IMR-90 (cell line): ENCODE results near the gene RFPL2. TPM values are rescaled to one million over a fixed set of nuclear protein-coding genes. Genes with fewer than 3 reads are reported as not detected.

Source experiments
- ATAC-seq: fragments of 200-7000 bp; cut with Tn5 transposase; 2 replicates; pipeline ENCODE4 v1.9.1; 2020; ENCODE audit warnings: low read depth, mild to moderate bottlenecking, moderate library complexity
- BruUV-seq: library from RNA; stranded (reverse); fragments of 400-500 nt; replicated peaks from 2 replicates; lab custom pipeline; 2021; lab: Mats Ljungman, UMichigan
- CTCF ChIA-PET: fragments of 300-600 bp; formaldehyde crosslinking; extraction: SDS; loops from one replicate; lab custom pipeline; 2021; ENCODE audit warnings: antibody characterized with exemption; lab: Yijun Ruan, JAX
- POLR2A ChIA-PET: fragments of 300-600 bp; sonication (Branson Sonifier 250); formaldehyde crosslinking; loops from one replicate; lab custom pipeline; 2022; ENCODE audit warnings: antibody characterized with exemption; ENCODE audit not compliant: unreplicated experiment; lab: Charles Lee
- DNase-seq: peaks from one replicate; pipeline ENCODE4 v3.0.0; 2013
- H2AFZ ChIP-seq: replicated peaks from 2 replicates; pipeline ENCODE3; 2013; ENCODE audit warnings: low read length, mild to moderate bottlenecking; ENCODE audit not compliant: poor library complexity
- H2AK5ac ChIP-seq: 2 replicates; pipeline ENCODE4 v1.6.1; 2013; ENCODE audit warnings: low read depth, low read length, inconsistent platforms
- H2AK9ac ChIP-seq: replicated peaks from 2 replicates; pipeline ENCODE3; 2013; ENCODE audit warnings: mild to moderate bottlenecking, low read depth, low read length, moderate library complexity; ENCODE audit not compliant: poor library complexity
- H2BK120ac ChIP-seq: 2 replicates; pipeline ENCODE4 v1.6.1; 2013; ENCODE audit warnings: low read depth, low read length, inconsistent platforms
- H2BK15ac ChIP-seq: 3 replicates; pipeline ENCODE4 v1.6.1; 2013; ENCODE audit warnings: low read depth, low read length, inconsistent platforms
- H2BK20ac ChIP-seq: 2 replicates; pipeline ENCODE4 v1.6.1; 2013; ENCODE audit warnings: low read depth, mild to moderate bottlenecking, inconsistent platforms, low read length, moderate library complexity
- H2BK5ac ChIP-seq: 2 replicates; pipeline ENCODE4 v1.6.1; 2013; ENCODE audit warnings: mild to moderate bottlenecking, low read depth, low read length, inconsistent platforms; ENCODE audit not compliant: poor library complexity, severe bottlenecking
- H3K14ac ChIP-seq: replicated peaks from 2 replicates; pipeline ENCODE4 v1.6.1; 2013; ENCODE audit warnings: low read depth, low read length, inconsistent platforms
- H3K18ac ChIP-seq: 2 replicates; pipeline ENCODE4 v1.6.1; 2013; ENCODE audit warnings: low read depth, low read length, control low read depth
- H3K23ac ChIP-seq: 2 replicates; pipeline ENCODE4 v1.6.1; 2013; ENCODE audit warnings: low read depth, low read length, inconsistent platforms
- H3K27ac ChIP-seq: 2 replicates; pipeline ENCODE4 v1.5.1; 2013; ENCODE audit warnings: mild to moderate bottlenecking, control low read depth, low read length; ENCODE audit not compliant: insufficient read depth
- H3K27me3 ChIP-seq: 2 replicates; pipeline ENCODE4 v1.6.1; 2013; ENCODE audit warnings: low read length; ENCODE audit not compliant: control insufficient read depth, insufficient read depth
- H3K36me3 ChIP-seq: 2 replicates; pipeline ENCODE4 v1.6.1; 2013; ENCODE audit warnings: low read length, mixed read lengths; ENCODE audit not compliant: control insufficient read depth, insufficient read depth
- H3K4ac ChIP-seq: 2 replicates; pipeline ENCODE4 v1.6.1; 2013; ENCODE audit warnings: low read depth, low read length, inconsistent platforms
- H3K4me1 ChIP-seq: 2 replicates; pipeline ENCODE4 v1.6.1; 2013; ENCODE audit warnings: low read length, mixed read lengths; ENCODE audit not compliant: control insufficient read depth, insufficient read depth
- H3K4me2 ChIP-seq: 2 replicates; pipeline ENCODE4 v1.6.1; 2013; ENCODE audit warnings: low read depth, mild to moderate bottlenecking, control low read depth, low read length, moderate library complexity
- H3K4me3 ChIP-seq: 2 replicates; pipeline ENCODE4 v1.5.1; 2013; ENCODE audit warnings: low read depth, mild to moderate bottlenecking, control low read depth, low read length, moderate library complexity; ENCODE audit not compliant: insufficient read depth
- H3K56ac ChIP-seq: 2 replicates; pipeline ENCODE4 v1.6.1; 2013; ENCODE audit warnings: low read length, inconsistent platforms; ENCODE audit not compliant: insufficient read depth; ENCODE audit errors: extremely low read depth
- H3K79me1 ChIP-seq, 2 experiments: 2 replicates each; pipeline ENCODE4 v1.6.1; 2013; ENCODE audit warnings: low read length in 2 of 2, inconsistent platforms in 1 of 2, low read depth in 1 of 2
- H3K9ac ChIP-seq: 2 replicates; pipeline ENCODE4 v1.6.1; 2013; ENCODE audit warnings: low read depth, low read length, control low read depth
- H3K9me1 ChIP-seq: 2 replicates; pipeline ENCODE4 v1.6.1; 2013; ENCODE audit warnings: low read length, inconsistent platforms; ENCODE audit not compliant: insufficient read depth
- H3K9me3 ChIP-seq: 2 replicates; pipeline ENCODE4 v1.6.1; 2013; ENCODE audit warnings: low read length; ENCODE audit not compliant: control insufficient read depth, insufficient read depth
- H4K20me1 ChIP-seq: 2 replicates; pipeline ENCODE4 v1.6.1; 2013; ENCODE audit warnings: low read length, inconsistent platforms; ENCODE audit not compliant: insufficient read depth
- H4K5ac ChIP-seq: 2 replicates; pipeline ENCODE4 v1.6.1; 2013; ENCODE audit warnings: mild to moderate bottlenecking, low read depth, low read length, control low read depth
- H4K8ac ChIP-seq, 2 experiments: 2 replicates each; pipeline ENCODE4 v1.6.1; 2013; ENCODE audit warnings: low read depth in 2 of 2, low read length in 2 of 2, control low read depth in 1 of 2, inconsistent platforms in 1 of 2
- H4K91ac ChIP-seq: 2 replicates; pipeline ENCODE4 v1.6.1; 2013; ENCODE audit warnings: low read depth, low read length, inconsistent platforms; ENCODE audit not compliant: insufficient read depth
- BHLHE40 ChIP-seq: fragments of 150-350 bp; IDR thresholded peaks from 2 replicates; pipeline ENCODE4 v1.6.1; 2016; ENCODE audit warnings: mild to moderate bottlenecking, low read depth, low read length
- CEBPB ChIP-seq: IDR thresholded peaks from 2 replicates; pipeline ENCODE4 v1.6.1; 2012; ENCODE audit warnings: low read depth, low read length, improper control_type of control experiment
- CHD1 ChIP-seq: IDR thresholded peaks from 2 replicates; pipeline ENCODE4 v1.6.1; 2012; ENCODE audit warnings: low read depth, low read length, improper control_type of control experiment
- CTCF ChIP-seq: conservative IDR thresholded peaks from 2 replicates; pipeline ENCODE4 v1.5.1; 2012; ENCODE audit warnings: mild to moderate bottlenecking, low read depth, low read length, improper control_type of control experiment
- MAZ ChIP-seq: IDR thresholded peaks from 2 replicates; pipeline ENCODE4 v1.6.1; 2012; ENCODE audit warnings: low read depth, mild to moderate bottlenecking, low read length, improper control_type of control experiment, moderate library complexity, borderline replicate concordance
- MXI1 ChIP-seq: IDR thresholded peaks from 2 replicates; pipeline ENCODE4 v1.6.1; 2012; ENCODE audit warnings: low read depth, mild to moderate bottlenecking, low read length, moderate library complexity, borderline replicate concordance
- NFE2L2 ChIP-seq: fragments of 150-350 bp; IDR thresholded peaks from 2 replicates; pipeline ENCODE4 v1.6.1; 2016; ENCODE audit warnings: low read depth, mild to moderate bottlenecking, low read length
- RAD21 ChIP-seq: IDR thresholded peaks from 2 replicates; pipeline ENCODE4 v1.6.1; 2012; ENCODE audit warnings: low read length, improper control_type of control experiment
- RFX5 ChIP-seq: IDR thresholded peaks from 2 replicates; pipeline ENCODE4 v1.8.0; 2012; ENCODE audit warnings: low read depth, mild to moderate bottlenecking, low read length, moderate library complexity
- WGBS, 2 experiments: methylation state at CpG; one replicate each; pipeline versions ENCODE4 v1.1.5 to v1.1.7; 2013; ENCODE audit warnings: missing lambda C conversion rate in 2 of 2; ENCODE audit not compliant: insufficient read length in 1 of 2; ENCODE audit errors: extremely low coverage in 2 of 2; 5-methylcytosine and 5-hydroxymethylcytosine counted together
- dilution Hi-C: fragments of 300-500 bp; cut with HindIII; formaldehyde crosslinking; loops from one replicate; pipeline ENCODE4 v1.14.3; 2018; ENCODE audit warnings: low sequenced_read_pairs; ENCODE audit not compliant: unreplicated experiment
- in situ Hi-C: fragments of 300-500 bp; cut with MboI; formaldehyde crosslinking; loops from 3 replicates; pipeline ENCODE4 v1.14.3; 2019; ENCODE audit warnings: low sequenced_read_pairs, inconsistent platforms, mixed read lengths
- intact Hi-C: fragments of 100-400 bp; cut with micrococcal nuclease; formaldehyde crosslinking; loops from 2 replicates; pipeline ENCODE4 v1.10.0; 2022
- polyA plus RNA-seq, 3 experiments: library from polyadenylated mRNA; depleted of rRNA; stranded (reverse); fragments of >200 nt; gene quantifications; 2 replicates each; pipeline ENCODE4 v1.2.3, GENCODE V29; 2012; ENCODE audit warnings: low replicate concordance in 1 of 3
- total RNA-seq: library from RNA; depleted of rRNA; stranded (reverse); fragments of >200 nt; gene quantifications from 2 replicates; pipeline ENCODE4 v1.2.3, GENCODE V29; 2012

The RFPL2 gene
- total and polyA plus RNA-seq, 2 of the 4 experiments (the other 2 are of a cell fraction), result not detected

GRCh38 chr22:32222991-32223390, 18.1 kb upstream of the RFPL2 start:
- Histone ChIP-seq H2AFZ (no peak overlapping the region), H3K18ac (no peak overlapping the region), H2BK20ac (no peak overlapping the region), H4K5ac (no peak overlapping the region), H2BK120ac (no peak overlapping the region), H2AK5ac (no peak overlapping the region), H4K20me1 (no peaks in the 10 kb centered on the region), H3K27me3 (peaks cover 2% of the 10 kb centered on the region; the same call in 1 of the 2 replicates), H4K8ac (no peak overlapping the region), H3K4me1 (no peaks in the 10 kb centered on the region), H3K79me1 (no peaks in the 10 kb centered on the region), H2BK5ac (no peak overlapping the region), H3K23ac (no peak overlapping the region), H3K4ac (no peak overlapping the region), H4K91ac (no peak overlapping the region), H3K4me2 (no peak overlapping the region), H3K9me1 (no peaks in the 10 kb centered on the region), H3K56ac (no peak overlapping the region), H3K9me3 (no peaks in the 10 kb centered on the region), H3K4me3 (no peak overlapping the region), H2AK9ac (no peak overlapping the region), H3K14ac (no peak overlapping the region), H3K36me3 (no peaks in the 10 kb centered on the region), H3K9ac (no peak overlapping the region), H3K27ac (no peak overlapping the region), H2BK15ac (no peak overlapping the region)
- ChIA-PET POLR2A (no interaction called here), CTCF (no interaction called here)
- in situ Hi-C loops, result no loop called here
- no peak for ATAC-seq
- dilution Hi-C loops, result no loop called here
- no peak for DNase-seq
- BruUV-seq, result no TSS peak
- intact Hi-C loops, result no loop called here
- TF ChIP-seq CTCF, result no peak
- TF ChIP-seq BHLHE40, result no peak
- TF ChIP-seq MXI1, result no peak
- TF ChIP-seq CEBPB, result no peak
- TF ChIP-seq MAZ, result no peak
- no peak for TF ChIP-seq RAD21
- TF ChIP-seq NFE2L2, result no peak
- no peak for TF ChIP-seq RFX5
- no peak for TF ChIP-seq CHD1
- no CpG with 5 or more reads among the region's 1 CpG for WGBS, 2 experiments
